ENCODE measurements around the gene KATNA1. TPM values are rescaled to one million over a fixed set of nuclear protein-coding genes. Genes with fewer than 3 reads are reported as not detected.

KATNA1 gene
- total and polyA plus RNA-seq, 9 of the 15 experiments (the other 6 are each of a cell fraction or from before 2014, with no cell fraction given) = 22.5 to 76.9 (median 45.0) TPM

DNA sequence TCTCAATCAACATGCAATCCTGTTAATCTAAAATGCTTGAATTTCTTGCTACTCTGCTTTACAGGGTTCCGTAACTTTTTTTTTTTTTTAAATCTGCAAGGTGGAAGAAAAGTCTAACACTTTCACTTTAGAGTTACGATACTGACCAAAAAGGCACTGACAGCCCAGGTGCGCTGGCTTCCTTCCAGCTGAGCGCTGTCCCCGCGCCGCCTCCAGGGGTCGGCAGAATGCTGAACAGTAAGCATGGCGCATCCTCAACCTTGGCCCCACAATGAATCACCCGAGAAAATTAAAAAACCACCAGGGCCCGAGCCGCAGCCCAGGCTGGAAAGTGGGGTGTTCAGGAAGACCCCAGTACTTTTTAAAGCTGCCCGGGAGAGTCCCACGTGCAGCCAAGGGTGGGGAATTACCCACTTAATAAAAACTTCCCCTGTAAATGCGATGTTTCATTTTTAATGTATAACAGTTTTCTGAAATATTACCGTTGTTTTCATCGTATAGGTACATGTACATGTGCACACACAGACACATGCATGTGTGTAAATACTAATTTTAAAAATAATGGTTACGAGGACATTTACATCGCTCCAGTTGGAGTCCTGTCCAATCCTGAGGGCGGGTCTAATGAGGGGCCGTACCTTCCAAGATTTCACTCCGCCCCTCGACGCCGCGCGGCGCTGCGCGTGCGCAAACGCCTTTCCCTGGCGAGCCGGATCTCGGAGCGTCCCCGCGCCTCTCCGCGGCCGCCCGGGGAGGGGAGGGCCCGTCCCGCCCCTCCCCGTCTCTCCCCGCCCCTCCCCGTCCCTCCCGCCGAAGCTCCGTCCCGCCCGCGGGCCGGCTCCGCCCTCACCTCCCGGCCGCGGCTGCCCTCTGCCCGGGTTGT, 82.7 kb downstream of the KATNA1 start, which contains the start of gene GINM1 (continued):
- TF ChIP-seq, protein P1, sequence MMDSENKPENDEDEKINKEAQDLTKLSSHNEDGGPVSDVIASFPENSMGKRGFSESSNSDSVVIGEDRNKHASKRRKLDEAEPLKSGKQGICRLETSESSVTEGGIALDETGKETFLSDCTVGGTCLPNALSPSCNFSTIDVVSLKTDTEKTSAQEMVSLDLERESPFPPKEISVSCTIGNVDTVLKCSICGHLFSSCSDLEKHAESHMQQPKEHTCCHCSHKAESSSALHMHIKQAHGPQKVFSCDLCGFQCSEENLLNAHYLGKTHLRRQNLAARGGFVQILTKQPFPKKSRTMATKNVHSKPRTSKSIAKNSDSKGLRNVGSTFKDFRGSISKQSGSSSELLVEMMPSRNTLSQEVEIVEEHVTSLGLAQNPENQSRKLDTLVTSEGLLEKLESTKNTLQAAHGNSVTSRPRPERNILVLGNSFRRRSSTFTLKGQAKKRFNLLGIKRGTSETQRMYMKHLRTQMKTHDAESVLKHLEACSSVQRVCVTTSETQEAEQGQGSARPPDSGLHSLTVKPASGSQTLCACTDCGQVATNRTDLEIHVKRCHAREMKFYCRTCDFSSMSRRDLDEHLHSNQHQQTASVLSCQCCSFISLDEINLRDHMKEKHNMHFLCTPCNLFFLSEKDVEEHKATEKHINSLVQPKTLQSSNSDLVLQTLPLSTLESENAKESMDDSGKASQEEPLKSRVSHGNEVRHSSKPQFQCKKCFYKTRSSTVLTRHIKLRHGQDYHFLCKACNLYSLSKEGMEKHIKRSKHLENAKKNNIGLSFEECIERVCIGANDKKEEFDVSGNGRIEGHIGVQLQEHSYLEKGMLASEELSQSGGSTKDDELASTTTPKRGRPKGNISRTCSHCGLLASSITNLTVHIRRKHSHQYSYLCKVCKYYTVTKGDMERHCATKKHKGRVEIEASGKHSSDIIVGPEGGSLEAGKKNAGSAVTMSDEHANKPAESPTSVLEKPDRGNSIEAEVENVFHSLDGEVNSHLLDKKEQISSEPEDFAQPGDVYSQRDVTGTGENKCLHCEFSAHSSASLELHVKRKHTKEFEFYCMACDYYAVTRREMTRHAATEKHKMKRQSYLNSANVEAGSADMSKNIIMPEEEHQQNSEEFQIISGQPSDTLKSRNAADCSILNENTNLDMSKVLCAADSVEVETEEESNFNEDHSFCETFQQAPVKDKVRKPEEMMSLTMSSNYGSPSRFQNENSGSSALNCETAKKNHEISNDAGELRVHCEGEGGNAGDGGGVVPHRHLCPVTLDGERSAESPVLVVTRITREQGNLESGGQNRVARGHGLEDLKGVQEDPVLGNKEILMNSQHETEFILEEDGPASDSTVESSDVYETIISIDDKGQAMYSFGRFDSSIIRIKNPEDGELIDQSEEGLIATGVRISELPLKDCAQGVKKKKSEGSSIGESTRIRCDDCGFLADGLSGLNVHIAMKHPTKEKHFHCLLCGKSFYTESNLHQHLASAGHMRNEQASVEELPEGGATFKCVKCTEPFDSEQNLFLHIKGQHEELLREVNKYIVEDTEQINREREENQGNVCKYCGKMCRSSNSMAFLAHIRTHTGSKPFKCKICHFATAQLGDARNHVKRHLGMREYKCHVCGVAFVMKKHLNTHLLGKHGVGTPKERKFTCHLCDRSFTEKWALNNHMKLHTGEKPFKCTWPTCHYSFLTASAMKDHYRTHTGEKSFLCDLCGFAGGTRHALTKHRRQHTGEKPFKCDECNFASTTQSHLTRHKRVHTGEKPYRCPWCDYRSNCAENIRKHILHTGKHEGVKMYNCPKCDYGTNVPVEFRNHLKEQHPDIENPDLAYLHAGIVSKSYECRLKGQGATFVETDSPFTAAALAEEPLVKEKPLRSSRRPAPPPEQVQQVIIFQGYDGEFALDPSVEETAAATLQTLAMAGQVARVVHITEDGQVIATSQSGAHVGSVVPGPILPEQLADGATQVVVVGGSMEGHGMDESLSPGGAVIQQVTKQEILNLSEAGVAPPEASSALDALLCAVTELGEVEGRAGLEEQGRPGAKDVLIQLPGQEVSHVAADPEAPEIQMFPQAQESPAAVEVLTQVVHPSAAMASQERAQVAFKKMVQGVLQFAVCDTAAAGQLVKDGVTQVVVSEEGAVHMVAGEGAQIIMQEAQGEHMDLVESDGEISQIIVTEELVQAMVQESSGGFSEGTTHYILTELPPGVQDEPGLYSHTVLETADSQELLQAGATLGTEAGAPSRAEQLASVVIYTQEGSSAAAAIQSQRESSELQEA (IDR thresholded peaks at IDR 0.05; ENCODE audit: low read depth) = no peak
- TF ChIP-seq, protein P2, sequence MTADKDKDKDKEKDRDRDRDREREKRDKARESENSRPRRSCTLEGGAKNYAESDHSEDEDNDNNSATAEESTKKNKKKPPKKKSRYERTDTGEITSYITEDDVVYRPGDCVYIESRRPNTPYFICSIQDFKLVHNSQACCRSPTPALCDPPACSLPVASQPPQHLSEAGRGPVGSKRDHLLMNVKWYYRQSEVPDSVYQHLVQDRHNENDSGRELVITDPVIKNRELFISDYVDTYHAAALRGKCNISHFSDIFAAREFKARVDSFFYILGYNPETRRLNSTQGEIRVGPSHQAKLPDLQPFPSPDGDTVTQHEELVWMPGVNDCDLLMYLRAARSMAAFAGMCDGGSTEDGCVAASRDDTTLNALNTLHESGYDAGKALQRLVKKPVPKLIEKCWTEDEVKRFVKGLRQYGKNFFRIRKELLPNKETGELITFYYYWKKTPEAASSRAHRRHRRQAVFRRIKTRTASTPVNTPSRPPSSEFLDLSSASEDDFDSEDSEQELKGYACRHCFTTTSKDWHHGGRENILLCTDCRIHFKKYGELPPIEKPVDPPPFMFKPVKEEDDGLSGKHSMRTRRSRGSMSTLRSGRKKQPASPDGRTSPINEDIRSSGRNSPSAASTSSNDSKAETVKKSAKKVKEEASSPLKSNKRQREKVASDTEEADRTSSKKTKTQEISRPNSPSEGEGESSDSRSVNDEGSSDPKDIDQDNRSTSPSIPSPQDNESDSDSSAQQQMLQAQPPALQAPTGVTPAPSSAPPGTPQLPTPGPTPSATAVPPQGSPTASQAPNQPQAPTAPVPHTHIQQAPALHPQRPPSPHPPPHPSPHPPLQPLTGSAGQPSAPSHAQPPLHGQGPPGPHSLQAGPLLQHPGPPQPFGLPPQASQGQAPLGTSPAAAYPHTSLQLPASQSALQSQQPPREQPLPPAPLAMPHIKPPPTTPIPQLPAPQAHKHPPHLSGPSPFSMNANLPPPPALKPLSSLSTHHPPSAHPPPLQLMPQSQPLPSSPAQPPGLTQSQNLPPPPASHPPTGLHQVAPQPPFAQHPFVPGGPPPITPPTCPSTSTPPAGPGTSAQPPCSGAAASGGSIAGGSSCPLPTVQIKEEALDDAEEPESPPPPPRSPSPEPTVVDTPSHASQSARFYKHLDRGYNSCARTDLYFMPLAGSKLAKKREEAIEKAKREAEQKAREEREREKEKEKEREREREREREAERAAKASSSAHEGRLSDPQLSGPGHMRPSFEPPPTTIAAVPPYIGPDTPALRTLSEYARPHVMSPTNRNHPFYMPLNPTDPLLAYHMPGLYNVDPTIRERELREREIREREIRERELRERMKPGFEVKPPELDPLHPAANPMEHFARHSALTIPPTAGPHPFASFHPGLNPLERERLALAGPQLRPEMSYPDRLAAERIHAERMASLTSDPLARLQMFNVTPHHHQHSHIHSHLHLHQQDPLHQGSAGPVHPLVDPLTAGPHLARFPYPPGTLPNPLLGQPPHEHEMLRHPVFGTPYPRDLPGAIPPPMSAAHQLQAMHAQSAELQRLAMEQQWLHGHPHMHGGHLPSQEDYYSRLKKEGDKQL (CRISPR knock-in tag; IDR thresholded peaks at IDR 0.05; ENCODE audit: borderline replicate concordance) = no peak
- no peak; the same call in 1 of the 2 replicates for TF ChIP-seq ZNF165 (CRISPR knock-in tag; IDR thresholded peaks at IDR 0.05; ENCODE audit: borderline replicate concordance)
- TF ChIP-seq CCAR2 (IDR thresholded peaks at IDR 0.05; ENCODE audit: low read depth, low read length) = no peak
- TF ChIP-seq HDAC8 (tag; IDR thresholded peaks at IDR 0.05) = no peak
- TF ChIP-seq, protein P3, sequence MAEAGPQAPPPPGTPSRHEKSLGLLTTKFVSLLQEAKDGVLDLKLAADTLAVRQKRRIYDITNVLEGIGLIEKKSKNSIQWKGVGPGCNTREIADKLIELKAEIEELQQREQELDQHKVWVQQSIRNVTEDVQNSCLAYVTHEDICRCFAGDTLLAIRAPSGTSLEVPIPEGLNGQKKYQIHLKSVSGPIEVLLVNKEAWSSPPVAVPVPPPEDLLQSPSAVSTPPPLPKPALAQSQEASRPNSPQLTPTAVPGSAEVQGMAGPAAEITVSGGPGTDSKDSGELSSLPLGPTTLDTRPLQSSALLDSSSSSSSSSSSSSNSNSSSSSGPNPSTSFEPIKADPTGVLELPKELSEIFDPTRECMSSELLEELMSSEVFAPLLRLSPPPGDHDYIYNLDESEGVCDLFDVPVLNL (CRISPR knock-in tag; IDR thresholded peaks at IDR 0.05; ENCODE audit: low read depth) = no peak
